Cerebellar cortex (tissue), 1 donor: ENCODE measurements around the gene SLC23A1.
A peak's percentile ranks its signal among the peaks of the same experiment; 100 is the strongest.

Experiments used
- DNase-seq: peaks from one replicate; pipeline ENCODE4 v3.0.0-alpha.2; 2015; ENCODE audit warnings: low spot score

The SLC23A1 gene

GRCh38 chr5:139407517-139407916, 24.4 kb upstream of the SLC23A1 start:
- no peak for DNase-seq

- DNase-seq, result no peak
Observed at GRCh38 chr5:139406963-139407362, 23.9 kb upstream of the SLC23A1 start.

- DNase-seq, result no peak
Observed at GRCh38 chr5:139404484-139404840, 21.4 kb upstream of the SLC23A1 start.

- DNase-seq, result peak; percentile 98
Observed at GRCh38 chr5:139403787-139404483, 20.8 kb upstream of the SLC23A1 start, which contains the start of gene SPATA24. SPATA24 (minus strand) TSS chr5:139404089; CDS start chr5:139404060, 29 bp downstream.

GRCh38 chr5:139403418-139403786, 20.3 kb upstream of the SLC23A1 start:
- DNase-seq, result no peak

GRCh38 chr5:139402561-139403158, 19.6 kb upstream of the SLC23A1 start:
- peak; percentile 42 for DNase-seq

- DNase-seq, result no peak
Observed at GRCh38 chr5:139401546-139401945, 18.4 kb upstream of the SLC23A1 start.

- no peak for DNase-seq
Observed at GRCh38 chr5:139399501-139400121, 16.5 kb upstream of the SLC23A1 start.

GRCh38 chr5:139397921-139398320, 14.8 kb upstream of the SLC23A1 start:
- no peak for DNase-seq

- DNase-seq, result no peak
Observed at GRCh38 chr5:139396691-139397090, 13.6 kb upstream of the SLC23A1 start.

GRCh38 chr5:139395844-139396640, 12.9 kb upstream of the SLC23A1 start:
- DNase-seq, result no peak

- DNase-seq, result no peak
Observed at GRCh38 chr5:139394654-139395566, 11.8 kb upstream of the SLC23A1 start, which contains the start of gene PROB1. PROB1 (minus strand) TSS chr5:139395104; CDS start chr5:139395081, 23 bp downstream.

GRCh38 chr5:139394123-139394653, 11.1 kb upstream of the SLC23A1 start:
- no peak for DNase-seq

- no peak for DNase-seq
Observed at GRCh38 chr5:139393497-139394122, 10.5 kb upstream of the SLC23A1 start.

GRCh38 chr5:139392678-139393496, 9.8 kb upstream of the SLC23A1 start:
- DNase-seq, result no peak

- no peak for DNase-seq
Observed at GRCh38 chr5:139392324-139392677, 9.2 kb upstream of the SLC23A1 start.

GRCh38 chr5:139391570-139392323, 8.7 kb upstream of the SLC23A1 start:
- DNase-seq, result no peak

GRCh38 chr5:139390639-139391569, 7.8 kb upstream of the SLC23A1 start:
- DNase-seq, result no peak
